H1 (cell line): ENCODE results near the gene BORCS6. TPM values are rescaled to one million over a fixed set of nuclear protein-coding genes. Genes with fewer than 3 reads are reported as not detected.
A peak's percentile ranks its signal among the peaks of the same experiment; 100 is the strongest.

Experiments
- ATF2 ChIP-seq: IDR thresholded peaks from 2 replicates; pipeline ENCODE4 v1.6.1; 2012; ENCODE audit warnings: low read length, inconsistent platforms
- CBX8 ChIP-seq: fragments of 300-800, 300-1000 bp; sonication (generic); IDR thresholded peaks from 2 replicates; pipeline ENCODE4 v1.7.1; 2016; ENCODE audit warnings: low read depth, low read length, borderline replicate concordance
- MAFK ChIP-seq: IDR thresholded peaks from 2 replicates; pipeline ENCODE4 v1.6.1; 2012; ENCODE audit warnings: low read depth, mild to moderate bottlenecking, improper control_type of control experiment, low read length
- MAX ChIP-seq: IDR thresholded peaks from 2 replicates; pipeline ENCODE4 v1.6.1; 2012; ENCODE audit warnings: inconsistent platforms
- POLR2A ChIP-seq, 2 experiments: IDR thresholded peaks; 1 replicate in 1 of 2; 2 replicates in 1 of 2; pipeline ENCODE4 v1.6.1; 2011; ENCODE audit warnings: low read depth in 2 of 2, low read length in 2 of 2, mild to moderate bottlenecking in 2 of 2; ENCODE audit errors: control extremely low read depth in 1 of 2
- RAD21 ChIP-seq, 2 experiments: IDR thresholded peaks in 1 of 2; conservative IDR thresholded peaks in 1 of 2; 2 replicates each; pipeline ENCODE4 v1.6.1; 2011; ENCODE audit warnings: low read depth in 2 of 2, low read length in 2 of 2, improper control_type of control experiment in 1 of 2, inconsistent platforms in 1 of 2, mild to moderate bottlenecking in 1 of 2, moderate library complexity in 1 of 2
- RNF2 ChIP-seq: fragments of 200-900, 300-1000 bp; sonication (generic); IDR thresholded peaks from 2 replicates; pipeline ENCODE4 v1.7.1; 2016; ENCODE audit warnings: borderline replicate concordance, low read depth, mild to moderate bottlenecking, antibody characterized with exemption, low read length; ENCODE audit not compliant: poor library complexity, severe bottlenecking; ENCODE audit errors: missing control alignments
- SP1 ChIP-seq: IDR thresholded peaks from 2 replicates; pipeline ENCODE4 v1.6.1; 2011; ENCODE audit warnings: low read depth, low read length
- SP2 ChIP-seq: IDR thresholded peaks from 2 replicates; pipeline ENCODE4 v1.6.1; 2012; ENCODE audit warnings: mild to moderate bottlenecking, low read length, inconsistent platforms
- SRF ChIP-seq: IDR thresholded peaks from 2 replicates; pipeline ENCODE4 v1.6.1; 2011; ENCODE audit warnings: mild to moderate bottlenecking, low read depth, low read length, moderate library complexity
- TAF1 ChIP-seq: IDR thresholded peaks from 2 replicates; pipeline ENCODE4 v1.6.1; 2011; ENCODE audit warnings: mild to moderate bottlenecking, low read depth, low read length
- ZNF274 ChIP-seq: IDR thresholded peaks from 2 replicates; pipeline ENCODE4 v1.7.0; 2012; ENCODE audit warnings: low read length, borderline replicate concordance; ENCODE audit errors: extremely low read depth
- polyA plus RNA-seq, 7 experiments: library from polyadenylated mRNA; depleted of rRNA in 3 of 7; stranded (reverse) in 5 of 7; unstranded in 2 of 7; fragments of >200 nt in 5 of 7; fragments of 200-250 nt in 2 of 7; gene quantifications; 1 replicate in 5 of 7; 2 replicates in 1 of 7; 4 replicates in 1 of 7; pipeline versions ENCODE4 v1.2.1 to v1.2.3, GENCODE V29; 2011 to 2013; ENCODE audit warnings: missing spikeins in 2 of 7, mixed read lengths in 2 of 7
- total RNA-seq: library from RNA; stranded (reverse); fragmentation: NEBNext Ultra II Directional; extraction: Animal tissue kit (Norgen Biotek cat#: 25700); gene quantifications from 2 replicates; pipeline ENCODE4 v1.2.1, GENCODE V29; 2021

BORCS6 gene
- total and polyA plus RNA-seq, 2 of the 8 experiments (the other 6 are each of a cell fraction or from before 2014, with no cell fraction given), result 3.3 to 3.6 TPM

GRCh38 chr17:8192070-8192815 lies 2.3 kb upstream of the BORCS6 start (continued):
- TF ChIP-seq ATF2, result no peak
- TF ChIP-seq SP2, result no peak
- TF ChIP-seq MAFK, result no peak
- no peak for TF ChIP-seq RNF2
- TF ChIP-seq RAD21 (IDR thresholded peaks at IDR 0.05 in 1 of 2, conservative IDR thresholded peaks at IDR 0.05 in 1 of 2; ENCODE audit: low read depth in 2 of 2, low read length in 2 of 2), result no peak
- no peak for TF ChIP-seq CBX8
- TF ChIP-seq TAF1, result peak; percentile 90
- TF ChIP-seq POLR2A (IDR thresholded peaks at IDR 0.05; ENCODE audit: control extremely low read depth in 1 of 2, low read depth in 2 of 2, low read length in 2 of 2), result peak in 1 of 2 experiments; percentile 85; a peak in 2 of 3 replicates
- TF ChIP-seq MAX, result peak; percentile 77
- no peak for TF ChIP-seq SRF
- TF ChIP-seq SP1, result peak; percentile 80
- no peak for TF ChIP-seq ZNF274
